ENCODE data around the gene CYLD. TPM values are rescaled to one million over a fixed set of nuclear protein-coding genes. Genes with fewer than 3 reads are reported as not detected.

CYLD gene
- 10.3 and 12.9 TPM in 2 replicates for total RNA-seq

GRCh38 chr16:50741781-50742575 is at the start of gene CYLD:
Gene CYLD, plus strand, starts transcription at chr16:50742086. Its CDS starts 7,613 bp downstream, at chr16:50749699.
- TF ChIP-seq CTCF (conservative IDR thresholded peaks at IDR 0.05; ENCODE audit: low read depth, low read length) = no peak
- peak within 1 kb of the TSS; percentile 83 for H3K4me3 ChIP-seq (ENCODE audit: low read depth, low read length)
- DNase-seq (ENCODE audit: low read depth) = peak; percentile 83

GRCh38 chr16:50692644-50692998 is 49.3 kb upstream of the CYLD start:
- no peak for TF ChIP-seq CTCF (conservative IDR thresholded peaks at IDR 0.05; ENCODE audit: low read depth, low read length)
- no peak for DNase-seq (ENCODE audit: low read depth)
- H3K4me3 ChIP-seq (ENCODE audit: low read depth, low read length) = no peak overlapping the region

- DNase-seq (ENCODE audit: low read depth) = no peak
- TF ChIP-seq CTCF (conservative IDR thresholded peaks at IDR 0.05; ENCODE audit: low read depth, low read length) = no peak
- peak within 1 kb of the TSS; percentile 24 for H3K4me3 ChIP-seq (ENCODE audit: low read depth, low read length)
These were observed 48.7 kb upstream of the CYLD start, which contains the start of gene NOD2 for GRCh38 chr16:50692999-50693781. Gene NOD2, plus strand, starts transcription at chr16:50693606. Its CDS starts 5,890 bp downstream, at chr16:50699496.

- DNase-seq (ENCODE audit: low read depth) = no peak
- no peak overlapping the region for H3K4me3 ChIP-seq (ENCODE audit: low read depth, low read length)
- TF ChIP-seq CTCF (conservative IDR thresholded peaks at IDR 0.05; ENCODE audit: low read depth, low read length) = no peak
These were observed 47.7 kb upstream of the CYLD start for GRCh38 chr16:50694206-50694605.

GRCh38 chr16:50695017-50696000 is 46.6 kb upstream of the CYLD start:
- H3K4me3 ChIP-seq (ENCODE audit: low read depth, low read length) = no peak overlapping the region
- DNase-seq (ENCODE audit: low read depth) = no peak
- no peak for TF ChIP-seq CTCF (conservative IDR thresholded peaks at IDR 0.05; ENCODE audit: low read depth, low read length)

- no peak overlapping the region for H3K4me3 ChIP-seq (ENCODE audit: low read depth, low read length)
- DNase-seq (ENCODE audit: low read depth) = no peak
- no peak for TF ChIP-seq CTCF (conservative IDR thresholded peaks at IDR 0.05; ENCODE audit: low read depth, low read length)
These were observed 45.8 kb upstream of the CYLD start for GRCh38 chr16:50696126-50696525.

All from epithelial cell of proximal tubule (primary cell).